Keratinocyte (primary cell): Measurements from ENCODE around the gene SEL1L3. TPM values are rescaled to one million over a fixed set of nuclear protein-coding genes. Genes with fewer than 3 reads are reported as not detected.

Experiments
- DNase-seq: peaks from one replicate; pipeline ENCODE4 v3.0.0-alpha.2; 2011; ENCODE audit warnings: low read depth, missing footprints, low spot score
- FAIRE-seq: peaks from 2 replicates; lab custom pipeline; 2011; peaks lifted over from hg19 to GRCh38; lab: Jason Lieb, UNC
- H2AFZ ChIP-seq: 2 replicates; pipeline ENCODE4 v1.6.0; 2012; ENCODE audit warnings: low read length, control low read depth, inconsistent platforms; ENCODE audit not compliant: control insufficient read depth
- H3K27ac ChIP-seq: 2 replicates; pipeline ENCODE4 v1.5.1; 2011; ENCODE audit warnings: low read length; ENCODE audit not compliant: control insufficient read depth, insufficient read depth
- H3K27me3 ChIP-seq: 3 replicates; pipeline ENCODE4 v1.6.0; 2011; ENCODE audit warnings: low read length; ENCODE audit not compliant: control insufficient read depth, insufficient read depth; ENCODE audit errors: extremely low read depth
- H3K36me3 ChIP-seq, 2 experiments: 2 replicates in 1 of 2; 3 replicates in 1 of 2; pipeline ENCODE4 v1.5.1; 2011; ENCODE audit warnings: low read length in 2 of 2, mild to moderate bottlenecking in 1 of 2; ENCODE audit not compliant: control insufficient read depth in 2 of 2, insufficient read depth in 2 of 2; ENCODE audit errors: extremely low read depth in 1 of 2
- H3K4me1 ChIP-seq: 3 replicates; pipeline ENCODE4 v1.5.1; 2011; ENCODE audit warnings: low read length; ENCODE audit not compliant: control insufficient read depth, insufficient read depth; ENCODE audit errors: extremely low read depth
- H3K4me2 ChIP-seq: 3 replicates; pipeline ENCODE4 v1.6.0; 2011; ENCODE audit warnings: low read depth, low read length; ENCODE audit not compliant: control insufficient read depth, insufficient read depth; ENCODE audit errors: extremely low read depth
- H3K4me3 ChIP-seq, 3 experiments: fragments of 200-600 bp in 1 of 3; sonication (generic) in 1 of 3; 2 replicates in 2 of 3; 3 replicates in 1 of 3; pipeline ENCODE4 v1.5.1; 2011 to 2016; ENCODE audit warnings: low read length in 3 of 3, mild to moderate bottlenecking in 3 of 3, control low read depth in 2 of 3, inconsistent platforms in 1 of 3, low read depth in 1 of 3, mixed read lengths in 1 of 3, mixed run types in 1 of 3, moderate library complexity in 1 of 3; ENCODE audit not compliant: control insufficient read depth in 2 of 3, insufficient read depth in 2 of 3; ENCODE audit errors: extremely low read depth in 1 of 3
- H3K79me2 ChIP-seq: 2 replicates; pipeline ENCODE4 v1.6.0; 2012; ENCODE audit warnings: low read length; ENCODE audit not compliant: control insufficient read depth, insufficient read depth
- H3K9ac ChIP-seq: 3 replicates; pipeline ENCODE4 v1.6.0; 2011; ENCODE audit warnings: low read length; ENCODE audit not compliant: control insufficient read depth, insufficient read depth; ENCODE audit errors: extremely low read depth
- H3K9me1 ChIP-seq: 3 replicates; pipeline ENCODE4 v1.6.0; 2011; ENCODE audit warnings: low read length; ENCODE audit not compliant: control insufficient read depth, insufficient read depth; ENCODE audit errors: extremely low read depth
- H3K9me3 ChIP-seq: 2 replicates; pipeline ENCODE4 v1.5.1; 2012; ENCODE audit warnings: low read depth, low read length; ENCODE audit not compliant: control insufficient read depth
- H4K20me1 ChIP-seq: 3 replicates; pipeline ENCODE4 v1.6.0; 2011; ENCODE audit warnings: low read length; ENCODE audit not compliant: control insufficient read depth, insufficient read depth; ENCODE audit errors: extremely low read depth
- CTCF ChIP-seq, 3 experiments: IDR thresholded peaks in 1 of 3; conservative IDR thresholded peaks in 1 of 3; optimal IDR thresholded peaks in 1 of 3; 2 replicates in 2 of 3; 3 replicates in 1 of 3; pipeline versions ENCODE3 to v1.5.1; 2011; ENCODE audit warnings: low read length in 3 of 3, mild to moderate bottlenecking in 3 of 3, moderate library complexity in 2 of 3, control low read depth in 1 of 3, inconsistent platforms in 1 of 3; ENCODE audit not compliant: insufficient read depth in 2 of 3; ENCODE audit errors: extremely low read depth in 1 of 3
- EZH2 ChIP-seq: IDR thresholded peaks from one replicate; pipeline ENCODE4 v1.6.1; 2012; ENCODE audit warnings: inconsistent platforms, mild to moderate bottlenecking, low read length, moderate library complexity
- dilution Hi-C: fragments of 300-500 bp; cut with MboI; formaldehyde crosslinking; loops from one replicate; pipeline ENCODE4 v1.7.0; 2020; ENCODE audit warnings: low sequenced_read_pairs; ENCODE audit not compliant: extremely low pct_ligation_motif_present
- polyA plus RNA-seq, 5 experiments: library from polyadenylated mRNA; depleted of rRNA in 3 of 5; stranded (reverse) in 3 of 5; stranded (forward) in 1 of 5; unstranded in 1 of 5; fragments of >200 nt; gene quantifications; 1 replicate in 1 of 5; 2 replicates in 3 of 5; 3 replicates in 1 of 5; pipeline versions ENCODE4 v1.2.1 to v1.2.3, GENCODE V29; 2011 to 2012; ENCODE audit warnings: missing spikeins in 2 of 5, low read depth in 1 of 5, low replicate concordance in 1 of 5

Gene SEL1L3
- polyA plus RNA-seq, 1 donor (not counting 4 experiments of a cell fraction or from before 2014, with no cell fraction given): 67.9 TPM

- H3K36me3 ChIP-seq: peaks cover 0 to 14% of the 10 kb centered on the region in 2 experiments
- no peak overlapping the region for H2AFZ ChIP-seq
- DNase-seq (peak; percentile 13), FAIRE-seq (peak; percentile 44)
- no peak overlapping the region for H3K9ac ChIP-seq
- no peaks in the 10 kb centered on the region for H4K20me1 ChIP-seq
- H3K27me3 ChIP-seq: no peaks in the 10 kb centered on the region
- no peak overlapping the region for H3K4me2 ChIP-seq
- no peak overlapping the region for H3K4me3 ChIP-seq
- no peak overlapping the region for H3K27ac ChIP-seq
- no peaks in the 10 kb centered on the region for H3K79me2 ChIP-seq
- H3K4me1 ChIP-seq: no peaks in the 10 kb centered on the region
- H3K9me3 ChIP-seq: no peaks in the 10 kb centered on the region
- no peaks in the 10 kb centered on the region for H3K9me1 ChIP-seq
- TF ChIP-seq EZH2: no peak
- TF ChIP-seq CTCF (optimal IDR thresholded peaks at IDR 0.05 in 1 of 3, IDR thresholded peaks at IDR 0.05 in 1 of 3, conservative IDR thresholded peaks at IDR 0.05 in 1 of 3; ENCODE audit: extremely low read depth in 1 of 3, insufficient read depth in 2 of 3, low read length in 3 of 3): peak; percentile 72 to 91 (median 80)
- dilution Hi-C loops: loop anchor here (25.0 kb wide), 1 partner anchor 331 kb away; no protein-coding TSS in a partner anchor
These were observed 94.7 kb downstream of the SEL1L3 start for GRCh38 chr4:25767877-25768725.

- dilution Hi-C loops: loop anchor here (25.0 kb wide), 1 partner anchor 323 kb away; no protein-coding TSS in a partner anchor
- Histone ChIP-seq H3K9me1 (no peaks in the 10 kb centered on the region), H2AFZ (no peak overlapping the region), H3K4me1 (no peaks in the 10 kb centered on the region), H3K36me3 (peaks cover 0 to 8% of the 10 kb centered on the region in 2 experiments), H4K20me1 (no peaks in the 10 kb centered on the region), H3K4me3 (no peak overlapping the region), H3K9ac (no peak overlapping the region), H3K79me2 (no peaks in the 10 kb centered on the region), H3K4me2 (no peak overlapping the region), H3K9me3 (no peaks in the 10 kb centered on the region), H3K27ac (no peak overlapping the region), H3K27me3 (no peaks in the 10 kb centered on the region)
- DNase-seq (no peak), FAIRE-seq (no peak)
- no peak for TF ChIP-seq CTCF (optimal IDR thresholded peaks at IDR 0.05 in 1 of 3, IDR thresholded peaks at IDR 0.05 in 1 of 3, conservative IDR thresholded peaks at IDR 0.05 in 1 of 3; ENCODE audit: extremely low read depth in 1 of 3, insufficient read depth in 2 of 3, low read length in 3 of 3)
- no peak for TF ChIP-seq EZH2
These were observed 102.2 kb downstream of the SEL1L3 start for GRCh38 chr4:25760518-25761157.
